Naive B cell (primary cell): Measurements from ENCODE around the gene ULBP2. TPM values are rescaled to one million over a fixed set of nuclear protein-coding genes. Genes with fewer than 3 reads are reported as not detected.
"Not testable (repeated sequence)": the region's sequence is repeated elsewhere in the genome, so short reads cannot be mapped to it uniquely, and the experiment has no call there.

Source experiments
- ATAC-seq, 2 donors: fragments of 150-1000 bp; cut with Tn5 transposase; 2 replicates each; pipeline ENCODE4 v1.10.0; 2021; ENCODE audit warnings: low read depth in 2 of 2, mild to moderate bottlenecking in 2 of 2, moderate library complexity in 2 of 2
- DNase-seq: peaks from one replicate; pipeline ENCODE4 v3.0.0; 2022
- H3K27ac Mint-ChIP-seq, 6 donors: one replicate each; pipeline ENCODE4 v1.8.0; 2020 to 2022; ENCODE audit warnings: mild to moderate bottlenecking in 6 of 6, mixed read lengths in 6 of 6, moderate library complexity in 5 of 6, inconsistent platforms in 2 of 6
- H3K27me3 Mint-ChIP-seq, 3 donors: one replicate each; pipeline ENCODE4 v1.8.0; 2021 to 2022; ENCODE audit warnings: mixed read lengths in 3 of 3, mild to moderate bottlenecking in 1 of 3
- H3K36me3 Mint-ChIP-seq, 2 donors: one replicate each; pipeline ENCODE4 v1.8.0; 2020 to 2022; ENCODE audit warnings: mixed read lengths in 2 of 2, inconsistent platforms in 1 of 2, mild to moderate bottlenecking in 1 of 2
- H3K4me1 Mint-ChIP-seq, 3 donors: one replicate each; pipeline ENCODE4 v1.8.0; 2020 to 2022; ENCODE audit warnings: mixed read lengths in 3 of 3, inconsistent platforms in 1 of 3, mild to moderate bottlenecking in 1 of 3, moderate library complexity in 1 of 3
- H3K4me3 Mint-ChIP-seq, 8 donors: one replicate each; pipeline ENCODE4 v1.8.0; 2020 to 2022; ENCODE audit warnings: mild to moderate bottlenecking in 8 of 8, mixed read lengths in 8 of 8, moderate library complexity in 8 of 8, inconsistent platforms in 2 of 8
- H3K9me3 Mint-ChIP-seq, 7 donors: one replicate each; pipeline ENCODE4 v1.8.0; 2020 to 2022; ENCODE audit warnings: mixed read lengths in 7 of 7, mild to moderate bottlenecking in 5 of 7, inconsistent platforms in 2 of 7, moderate library complexity in 1 of 7
- polyA plus RNA-seq, 6 donors: library from polyadenylated mRNA; unstranded; fragments of 300-500 nt; fragmentation: Illumina TruSeq; gene quantifications; one replicate each; pipeline ENCODE4 v1.2.3, GENCODE V29; 2021; ENCODE audit warnings: low read depth in 6 of 6

ULBP2 gene
- polyA plus RNA-seq, 6 donors from 2014 or later: not detected

GRCh38 chr6:149978610-149979009 is 36.8 kb downstream of the ULBP2 start:
- Mint-ChIP-seq H3K36me3 (no peaks in the 10 kb centered on the region), H3K27ac (no peak overlapping the region), H3K9me3 (peaks cover 0 to 4% (median 0%) of the 10 kb centered on the region in 7 donors), H3K4me1 (peaks cover 0 to 4% (median 0%) of the 10 kb centered on the region in 3 donors), H3K4me3 (no peak overlapping the region), H3K27me3 (peaks cover 79 to 95% (median 92%) of the 10 kb centered on the region in 3 donors)
- no peak for DNase-seq
- ATAC-seq: no peak

GRCh38 chr6:149979293-149979692 is 37.5 kb downstream of the ULBP2 start:
- ATAC-seq (no peak), DNase-seq (no peak)
- Mint-ChIP-seq H3K36me3 (no peaks in the 10 kb centered on the region), H3K4me1 (peaks cover 0 to 4% (median 0%) of the 10 kb centered on the region in 3 donors), H3K27me3 (peaks cover 74 to 95% (median 91%) of the 10 kb centered on the region in 3 donors), H3K27ac (no peak overlapping the region), H3K4me3 (no peak overlapping the region), H3K9me3 (peaks cover 0 to 4% (median 0%) of the 10 kb centered on the region in 7 donors)

GRCh38 chr6:149983145-149983544 is 41.3 kb downstream of the ULBP2 start:
- Mint-ChIP-seq H3K36me3 (peaks cover 2 to 4% of the 10 kb centered on the region in 2 donors), H3K4me3 (no peak overlapping the region), H3K9me3 (peaks cover 2 to 12% (median 7%) of the 10 kb centered on the region in 7 donors), H3K27ac (no peak overlapping the region), H3K4me1 (peaks cover 0 to 6% (median 1%) of the 10 kb centered on the region in 3 donors), H3K27me3 (peaks cover 69 to 88% (median 84%) of the 10 kb centered on the region in 3 donors)
- ATAC-seq (no peak), DNase-seq (no peak)

GRCh38 chr6:149984773-149985172 is 43.0 kb downstream of the ULBP2 start:
- H3K9me3 Mint-ChIP-seq: peaks cover 6 to 27% (median 17%) of the 10 kb centered on the region in 7 donors
- no peak overlapping the region for H3K27ac Mint-ChIP-seq
- ATAC-seq: no peak
- H3K4me1 Mint-ChIP-seq: peaks cover 6 to 22% (median 8%) of the 10 kb centered on the region in 3 donors
- peaks cover 72 to 93% (median 86%) of the 10 kb centered on the region in 3 donors for H3K27me3 Mint-ChIP-seq
- peaks cover 6 to 14% of the 10 kb centered on the region in 2 donors for H3K36me3 Mint-ChIP-seq
- peak overlapping the region in 1 of 8 donors; percentile 51 for H3K4me3 Mint-ChIP-seq
- no peak for DNase-seq

GRCh38 chr6:149985481-149985937 is 43.7 kb downstream of the ULBP2 start:
- Mint-ChIP-seq H3K36me3 (peaks cover 6 to 14% of the 10 kb centered on the region in 2 donors), H3K27ac (peak overlapping the region in 1 of 6 donors; percentile 27), H3K4me3 (no peak overlapping the region), H3K4me1 (peaks cover 13 to 29% (median 16%) of the 10 kb centered on the region in 3 donors), H3K27me3 (peaks cover 74 to 93% (median 90%) of the 10 kb centered on the region in 3 donors), H3K9me3 (peaks cover 6 to 31% (median 20%) of the 10 kb centered on the region in 7 donors)
- ATAC-seq: no peak
- DNase-seq: no peak

GRCh38 chr6:149987602-149988107 is 45.8 kb downstream of the ULBP2 start:
- peaks cover 6 to 29% (median 22%) of the 10 kb centered on the region in 7 donors for H3K9me3 Mint-ChIP-seq
- ATAC-seq (no peak), DNase-seq (no peak)
- H3K4me1 Mint-ChIP-seq: peaks cover 23 to 39% (median 29%) of the 10 kb centered on the region in 3 donors
- H3K36me3 Mint-ChIP-seq: peaks cover 6 to 14% of the 10 kb centered on the region in 2 donors
- H3K27ac Mint-ChIP-seq: peak overlapping the region in 1 of 6 donors; percentile 17
- H3K4me3 Mint-ChIP-seq: peak overlapping the region in 1 of 8 donors; percentile 62
- H3K27me3 Mint-ChIP-seq: peaks cover 75 to 93% (median 92%) of the 10 kb centered on the region in 3 donors

- Mint-ChIP-seq H3K36me3 (peaks cover 6 to 14% of the 10 kb centered on the region in 2 donors), H3K27ac (peak overlapping the region in 4 of 6 donors; percentile 17 to 88 (median 58)), H3K4me3 (peak overlapping the region in 7 of 8 donors; percentile 0 to 90 (median 58)), H3K9me3 (peaks cover 6 to 29% (median 22%) of the 10 kb centered on the region in 7 donors), H3K4me1 (peaks cover 23 to 39% (median 29%) of the 10 kb centered on the region in 3 donors), H3K27me3 (peaks cover 78 to 93% (median 92%) of the 10 kb centered on the region in 3 donors)
- DNase-seq: no peak
- ATAC-seq: no peak
Observed at GRCh38 chr6:149988550-149989346, 46.9 kb downstream of the ULBP2 start.

- H3K4me3 Mint-ChIP-seq: peak overlapping the region; percentile 62 to 92 (median 86)
- DNase-seq: no peak
- ATAC-seq: no peak
- H3K27ac Mint-ChIP-seq: peak overlapping the region in 4 of 6 donors; percentile 38 to 92 (median 70)
- H3K27me3 Mint-ChIP-seq: peaks cover 74 to 88% (median 86%) of the 10 kb centered on the region in 3 donors
- H3K36me3 Mint-ChIP-seq: peaks cover 6 to 14% of the 10 kb centered on the region in 2 donors
- H3K9me3 Mint-ChIP-seq: peaks cover 6 to 29% (median 22%) of the 10 kb centered on the region in 7 donors
- H3K4me1 Mint-ChIP-seq: peaks cover 23 to 39% (median 29%) of the 10 kb centered on the region in 3 donors
Observed at GRCh38 chr6:149990212-149990660, 48.4 kb downstream of the ULBP2 start.

GRCh38 chr6:149990661-149991471 is 49.1 kb downstream of the ULBP2 start:
- Mint-ChIP-seq H3K9me3 (peaks cover 6 to 29% (median 22%) of the 10 kb centered on the region in 7 donors), H3K4me3 (peak overlapping the region; percentile 62 to 92 (median 86)), H3K27ac (peak overlapping the region; percentile 14 to 95 (median 84)), H3K4me1 (peaks cover 23 to 39% (median 29%) of the 10 kb centered on the region in 3 donors), H3K36me3 (peaks cover 6 to 14% of the 10 kb centered on the region in 2 donors), H3K27me3 (peaks cover 67 to 88% (median 86%) of the 10 kb centered on the region in 3 donors)
- ATAC-seq (peak; percentile 64 to 67), DNase-seq (peak; percentile 53)

GRCh38 chr6:149991472-149991795 is 49.6 kb downstream of the ULBP2 start:
- H3K4me3 Mint-ChIP-seq: peak overlapping the region; percentile 62 to 92 (median 86)
- peak overlapping the region; percentile 4 to 95 (median 62) for H3K27ac Mint-ChIP-seq
- peaks cover 6 to 14% of the 10 kb centered on the region in 2 donors for H3K36me3 Mint-ChIP-seq
- not testable (repeated sequence) for DNase-seq
- H3K4me1 Mint-ChIP-seq: peaks cover 23 to 39% (median 29%) of the 10 kb centered on the region in 3 donors
- peak; percentile 73 to 82 for ATAC-seq
- peaks cover 63 to 89% (median 86%) of the 10 kb centered on the region in 3 donors for H3K27me3 Mint-ChIP-seq
- H3K9me3 Mint-ChIP-seq: peaks cover 6 to 29% (median 22%) of the 10 kb centered on the region in 7 donors

GRCh38 chr6:149991838-149992237 is 50.0 kb downstream of the ULBP2 start:
- Mint-ChIP-seq H3K27ac (peak overlapping the region in 3 of 6 donors; percentile 14 to 95 (median 89)), H3K4me1 (peaks cover 23 to 39% (median 29%) of the 10 kb centered on the region in 3 donors), H3K36me3 (peaks cover 6 to 14% of the 10 kb centered on the region in 2 donors), H3K27me3 (peaks cover 63 to 89% (median 86%) of the 10 kb centered on the region in 3 donors), H3K4me3 (peak overlapping the region in 7 of 8 donors; percentile 62 to 92 (median 86)), H3K9me3 (peaks cover 5 to 29% (median 22%) of the 10 kb centered on the region in 7 donors)
- ATAC-seq: no peak
- DNase-seq: no peak

- Mint-ChIP-seq H3K4me1 (peaks cover 9 to 17% (median 16%) of the 10 kb centered on the region in 3 donors), H3K4me3 (no peak overlapping the region), H3K36me3 (peaks cover 0 to 9% of the 10 kb centered on the region in 2 donors), H3K27ac (no peak overlapping the region), H3K27me3 (peaks cover 50 to 88% (median 69%) of the 10 kb centered on the region in 3 donors), H3K9me3 (peaks cover 0 to 4% (median 3%) of the 10 kb centered on the region in 7 donors)
- ATAC-seq (no peak), DNase-seq (no peak)
Observed at GRCh38 chr6:149995235-149995750, 53.5 kb downstream of the ULBP2 start.
